Activated CD4-positive, alpha-beta T cell treated with anti-CD3 and anti-CD28 coated beads, Interleukin-2, Interleukin-4, amounts not matched to agents 100 ng/mL and 50 ng/mL, durations not matched to agents 16 hours and 8 hours (primary cell): ENCODE measurements around the gene CD69.
"Not testable (repeated sequence)": the region's sequence is repeated elsewhere in the genome, so short reads cannot be mapped to it uniquely, and the experiment has no call there.

ENCODE experiments used
- DNase-seq: peaks from one replicate; pipeline ENCODE4 v3.0.0-alpha.2; 2020; ENCODE audit warnings: low spot score

CD69 gene

DNA sequence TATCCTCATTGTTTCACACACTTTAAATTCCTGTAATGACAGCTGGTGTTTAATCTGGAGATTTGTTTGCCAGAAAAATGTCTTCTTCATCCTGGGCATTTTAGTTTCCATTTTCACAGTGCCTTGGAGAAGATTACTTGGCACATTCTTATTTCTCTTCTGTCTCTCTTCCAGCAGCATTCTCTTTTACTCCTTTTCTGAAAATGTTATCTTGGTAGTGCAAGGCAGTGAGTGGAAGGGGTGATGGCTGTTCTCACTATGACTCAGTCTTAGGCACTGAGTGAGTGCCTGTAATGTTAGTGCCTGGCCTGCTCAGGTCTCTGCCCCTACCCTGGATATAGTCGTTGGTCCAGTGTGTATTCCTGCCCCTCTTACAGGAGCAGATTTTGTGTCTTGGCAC, 40.9 kb downstream of the CD69 start:
- DNase-seq = peak; percentile 55

DNA sequence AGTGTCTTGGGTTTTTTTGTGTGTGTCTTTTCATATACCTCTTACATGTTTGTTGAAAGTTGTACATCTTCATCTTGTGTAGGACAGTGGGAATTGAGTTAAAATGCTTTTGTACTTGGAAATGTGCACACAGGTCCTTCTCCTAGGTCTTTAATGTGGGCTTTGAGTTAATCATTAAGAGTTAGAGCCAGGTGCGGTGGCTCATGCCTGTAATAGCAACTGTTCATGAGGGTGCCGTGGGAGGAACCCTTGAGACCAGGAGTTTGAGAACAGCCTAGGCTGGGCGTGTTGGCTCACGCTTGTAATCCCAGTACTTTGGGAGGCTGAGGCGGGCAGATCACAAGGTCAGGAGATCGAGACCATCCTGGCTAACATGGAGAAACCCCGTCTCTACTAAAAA, 41.7 kb downstream of the CD69 start:
- DNase-seq = no peak

- DNase-seq = no peak
These were observed 43.4 kb downstream of the CD69 start for GRCh38 chr12:9717070-9717925.

- not testable (repeated sequence) for DNase-seq
These were observed 47.6 kb downstream of the CD69 start for GRCh38 chr12:9713032-9713558.

- no peak for DNase-seq
These were observed 49.0 kb downstream of the CD69 start for GRCh38 chr12:9711664-9712063.

- no peak for DNase-seq
These were observed 49.9 kb downstream of the CD69 start for GRCh38 chr12:9710584-9711375.

GRCh38 chr12:9708853-9709252, 51.8 kb downstream of the CD69 start:
- peak; percentile 45 for DNase-seq

DNA sequence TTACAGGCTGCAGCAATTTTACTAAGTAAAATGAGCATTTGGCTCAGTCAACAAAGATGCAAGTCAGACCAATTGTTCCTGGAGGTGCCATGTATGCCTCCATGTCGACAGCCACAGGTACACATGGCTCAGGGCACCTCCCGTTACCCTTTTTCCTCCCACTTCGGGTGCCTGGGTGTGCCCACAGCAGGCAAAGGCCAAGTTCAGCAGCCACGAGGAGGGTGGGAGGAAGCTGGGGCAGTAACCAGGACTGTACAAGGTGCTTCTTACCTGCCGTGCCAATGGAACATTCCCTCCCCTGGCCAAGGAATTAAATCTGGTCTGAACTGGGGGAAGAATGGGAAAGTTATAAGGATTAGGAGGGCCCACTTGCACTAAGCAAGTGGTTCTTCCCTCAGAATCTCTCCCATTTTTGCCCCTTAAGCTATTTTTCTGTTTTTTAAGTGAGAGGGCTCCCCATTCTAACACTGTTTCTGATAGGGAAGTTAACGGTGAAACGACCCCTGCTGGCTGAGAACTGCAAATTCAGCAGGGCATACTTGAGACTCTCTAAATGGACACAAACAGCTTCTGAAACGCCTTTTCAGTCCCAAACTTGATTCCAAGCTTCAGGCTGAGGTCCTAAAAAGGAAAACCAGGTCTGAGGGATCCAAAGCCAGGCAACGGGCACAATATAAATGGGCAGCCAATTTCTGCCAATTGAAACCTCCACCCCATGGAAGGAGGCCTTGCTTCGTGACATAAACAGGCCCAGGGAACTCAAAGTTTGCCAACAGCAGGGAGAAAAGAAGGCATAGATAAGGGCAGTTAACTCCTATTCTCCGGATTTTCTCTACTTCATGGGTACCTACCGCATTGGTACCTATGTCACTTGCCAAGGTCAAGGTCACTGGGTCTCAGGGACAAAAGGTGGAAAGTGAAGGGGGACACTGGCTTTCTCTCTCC, 52.6 kb downstream of the CD69 start:
- peak; percentile 78 for DNase-seq

GRCh38 chr12:9707356-9707755, 53.3 kb downstream of the CD69 start:
- DNase-seq = no peak

- no peak for DNase-seq
These were observed 54.5 kb downstream of the CD69 start for GRCh38 chr12:9706086-9706685.

- DNase-seq = not testable (repeated sequence)
These were observed 56.1 kb downstream of the CD69 start for GRCh38 chr12:9704561-9704960.
